Adrenal gland (tissue), 5 donors: ENCODE measurements around the gene PCK1.

Source experiments
- POLR2A ChIP-seq, 2 donors: fragments of 450-650 bp; IDR thresholded peaks; one replicate each; pipeline ENCODE4 v1.6.1; 2017; ENCODE audit warnings: antibody characterized with exemption in 2 of 2, mild to moderate bottlenecking in 2 of 2, moderate library complexity in 1 of 2
- TF ChIP-seq, protein P1 (sequence below), 6 experiments: fragments of 450-650 bp in 4 of 6; fragments of 200-600 bp in 2 of 6; sonication (generic) in 1 of 6; IDR thresholded peaks; 1 replicate in 5 of 6; 2 replicates in 1 of 6; pipeline versions ENCODE4 v1.5.1 to v1.8.0; 2016 to 2021; ENCODE audit warnings: antibody characterized with exemption in 6 of 6, mild to moderate bottlenecking in 2 of 6, moderate library complexity in 1 of 6
- donor health status: DM: no; HTN: no; CAD: no.

DNA sequence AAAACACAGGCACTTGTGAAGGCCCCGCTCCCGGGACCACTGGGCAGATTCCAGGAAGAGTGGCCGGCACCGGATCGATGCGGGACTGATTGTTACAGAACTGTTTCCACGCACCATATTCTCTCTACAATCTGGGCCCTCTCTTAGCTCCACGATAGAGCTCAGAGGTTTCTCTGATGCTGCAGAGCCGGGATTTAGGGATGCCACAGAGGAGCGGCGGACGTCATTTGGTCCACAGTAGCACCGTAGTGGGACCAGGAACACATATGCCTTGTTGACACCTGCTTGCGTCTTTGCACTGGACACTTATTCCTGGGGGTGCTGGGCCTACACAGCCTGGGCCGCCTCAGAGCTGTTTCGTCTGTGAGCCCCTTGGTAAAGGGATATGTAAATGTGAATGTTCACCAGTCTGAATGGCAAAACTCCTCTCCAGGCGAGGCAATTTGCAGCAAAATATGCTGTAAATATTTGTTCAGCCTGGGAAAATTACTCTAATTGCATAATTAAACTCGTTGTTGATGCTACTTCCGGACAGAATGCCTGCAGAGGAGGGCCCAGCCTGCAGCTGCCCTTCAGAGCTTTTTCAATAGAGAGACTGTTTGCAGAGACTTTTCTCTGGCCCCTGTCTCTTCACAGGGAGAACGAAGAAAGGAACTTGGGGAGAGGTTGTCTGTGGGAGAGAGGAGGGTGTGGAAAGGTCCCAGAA is 9.4 kb downstream of the PCK1 start:
- TF ChIP-seq, protein P1, sequence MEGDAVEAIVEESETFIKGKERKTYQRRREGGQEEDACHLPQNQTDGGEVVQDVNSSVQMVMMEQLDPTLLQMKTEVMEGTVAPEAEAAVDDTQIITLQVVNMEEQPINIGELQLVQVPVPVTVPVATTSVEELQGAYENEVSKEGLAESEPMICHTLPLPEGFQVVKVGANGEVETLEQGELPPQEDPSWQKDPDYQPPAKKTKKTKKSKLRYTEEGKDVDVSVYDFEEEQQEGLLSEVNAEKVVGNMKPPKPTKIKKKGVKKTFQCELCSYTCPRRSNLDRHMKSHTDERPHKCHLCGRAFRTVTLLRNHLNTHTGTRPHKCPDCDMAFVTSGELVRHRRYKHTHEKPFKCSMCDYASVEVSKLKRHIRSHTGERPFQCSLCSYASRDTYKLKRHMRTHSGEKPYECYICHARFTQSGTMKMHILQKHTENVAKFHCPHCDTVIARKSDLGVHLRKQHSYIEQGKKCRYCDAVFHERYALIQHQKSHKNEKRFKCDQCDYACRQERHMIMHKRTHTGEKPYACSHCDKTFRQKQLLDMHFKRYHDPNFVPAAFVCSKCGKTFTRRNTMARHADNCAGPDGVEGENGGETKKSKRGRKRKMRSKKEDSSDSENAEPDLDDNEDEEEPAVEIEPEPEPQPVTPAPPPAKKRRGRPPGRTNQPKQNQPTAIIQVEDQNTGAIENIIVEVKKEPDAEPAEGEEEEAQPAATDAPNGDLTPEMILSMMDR (IDR thresholded peaks at IDR 0.05): no peak
- no peak for TF ChIP-seq POLR2A (IDR thresholded peaks at IDR 0.05)
